MM.1S (cell line): ENCODE data around the gene TSPEAR.

Source experiments
- CTCF ChIP-seq: fragments of 300-600 bp; sonication (generic); IDR thresholded peaks from 2 replicates; pipeline ENCODE4 v1.5.1; 2016; ENCODE audit warnings: antibody characterized with exemption, low read length, mixed read lengths
- EZH2 ChIP-seq: fragments of 300-600 bp; sonication (generic); optimal IDR thresholded peaks from 2 replicates; pipeline ENCODE3; 2017; ENCODE audit warnings: low read depth, mild to moderate bottlenecking, antibody characterized with exemption, low read length, mixed read lengths
- EZH2phosphoT487 ChIP-seq: fragments of 300-600 bp; sonication (generic); IDR thresholded peaks from 2 replicates; pipeline ENCODE4 v1.6.1; 2018; ENCODE audit warnings: antibody characterized with exemption, low read length

GRCh38 chr21:44639331-44639655, 72.1 kb downstream of the TSPEAR start:
- TF ChIP-seq EZH2phosphoT487 (no peak), CTCF (no peak), EZH2 (no peak)
